Measurements from ENCODE around the gene TAF4B. TPM values are rescaled to one million over a fixed set of nuclear protein-coding genes. Genes with fewer than 3 reads are reported as not detected.
"Not testable (repeated sequence)": the region's sequence is repeated elsewhere in the genome, so short reads cannot be mapped to it uniquely, and the experiment has no call there.

Gene TAF4B
- polyA plus RNA-seq, 1 donor from 2014 or later, result 18.0 TPM

- peaks cover 0 to under 1% (median 0%) of the 10 kb centered on the region in 3 donors for H3K9me3 Mint-ChIP-seq
- H3K36me3 Mint-ChIP-seq, result peaks cover 4% of the 10 kb centered on the region
- H3K27ac Mint-ChIP-seq, result no peak overlapping the region
- no peak overlapping the region for H3K4me3 Mint-ChIP-seq
- H3K27me3 Mint-ChIP-seq, result peaks cover 2% of the 10 kb centered on the region
- peaks cover 0 to 5% (median 2%) of the 10 kb centered on the region in 3 donors for H3K4me1 Mint-ChIP-seq
Observed at GRCh38 chr18:26425148-26425531, 198.9 kb downstream of the TAF4B start.

- no peak overlapping the region for H3K4me3 Mint-ChIP-seq
- peaks cover 4% of the 10 kb centered on the region for H3K27me3 Mint-ChIP-seq
- no peak overlapping the region for H3K27ac Mint-ChIP-seq
- peaks cover 4% of the 10 kb centered on the region for H3K36me3 Mint-ChIP-seq
- peaks cover 0 to 3% (median 2%) of the 10 kb centered on the region in 3 donors for H3K4me1 Mint-ChIP-seq
- peaks cover 2 to 11% (median 5%) of the 10 kb centered on the region in 3 donors for H3K9me3 Mint-ChIP-seq
Observed at GRCh38 chr18:26429535-26430226, 203.4 kb downstream of the TAF4B start.

- Mint-ChIP-seq H3K27ac (no peak overlapping the region), H3K9me3 (peaks cover 2 to 11% (median 9%) of the 10 kb centered on the region in 3 donors), H3K4me3 (no peak overlapping the region), H3K36me3 (no peaks in the 10 kb centered on the region), H3K27me3 (peaks cover 5% of the 10 kb centered on the region), H3K4me1 (peaks cover 0 to 3% (median 2%) of the 10 kb centered on the region in 3 donors)
Observed at GRCh38 chr18:26432651-26433424, 206.6 kb downstream of the TAF4B start.

GRCh38 chr18:26434887-26435286 lies 208.6 kb downstream of the TAF4B start:
- H3K9me3 Mint-ChIP-seq, result peaks cover 2 to 11% (median 9%) of the 10 kb centered on the region in 3 donors
- H3K27me3 Mint-ChIP-seq, result peaks cover 11% of the 10 kb centered on the region
- no peak overlapping the region for H3K4me3 Mint-ChIP-seq
- H3K4me1 Mint-ChIP-seq, result peaks cover 5 to 10% (median 8%) of the 10 kb centered on the region in 3 donors
- no peaks in the 10 kb centered on the region for H3K36me3 Mint-ChIP-seq
- no peak overlapping the region for H3K27ac Mint-ChIP-seq

GRCh38 chr18:26435415-26436095 lies 209.3 kb downstream of the TAF4B start:
- Mint-ChIP-seq H3K36me3 (no peaks in the 10 kb centered on the region), H3K9me3 (peaks cover 2 to 10% (median 5%) of the 10 kb centered on the region in 3 donors), H3K4me3 (peak overlapping the region in 1 of 4 donors; percentile 47), H3K27me3 (peaks cover 10% of the 10 kb centered on the region), H3K4me1 (peaks cover 5 to 10% (median 8%) of the 10 kb centered on the region in 3 donors), H3K27ac (no peak overlapping the region)

GRCh38 chr18:26436176-26437051 lies 210.2 kb downstream of the TAF4B start:
- no peak overlapping the region for H3K4me3 Mint-ChIP-seq
- peaks cover 13% of the 10 kb centered on the region for H3K27me3 Mint-ChIP-seq
- H3K9me3 Mint-ChIP-seq, result peaks cover 2 to 4% (median 2%) of the 10 kb centered on the region in 3 donors
- peaks cover 5 to 10% (median 8%) of the 10 kb centered on the region in 3 donors for H3K4me1 Mint-ChIP-seq
- no peaks in the 10 kb centered on the region for H3K36me3 Mint-ChIP-seq
- H3K27ac Mint-ChIP-seq, result no peak overlapping the region

GRCh38 chr18:26437634-26438033 lies 211.4 kb downstream of the TAF4B start:
- not testable (repeated sequence) for H3K4me1 Mint-ChIP-seq, H3K4me3 Mint-ChIP-seq, H3K36me3 Mint-ChIP-seq, H3K9me3 Mint-ChIP-seq, H3K27ac Mint-ChIP-seq
- H3K27me3 Mint-ChIP-seq, result peaks cover 14% of the 10 kb centered on the region

GRCh38 chr18:26438980-26439379 lies 212.7 kb downstream of the TAF4B start:
- H3K27ac Mint-ChIP-seq, result no peak overlapping the region
- H3K36me3 Mint-ChIP-seq, result no peaks in the 10 kb centered on the region
- peaks cover 15% of the 10 kb centered on the region for H3K27me3 Mint-ChIP-seq
- peak overlapping the region in 1 of 4 donors; percentile 13 for H3K4me3 Mint-ChIP-seq
- H3K9me3 Mint-ChIP-seq, result peaks cover 0 to 4% (median 0%) of the 10 kb centered on the region in 3 donors
- H3K4me1 Mint-ChIP-seq, result peaks cover 5 to 10% (median 8%) of the 10 kb centered on the region in 3 donors

- H3K9me3 Mint-ChIP-seq, result peaks cover 0 to 4% (median 0%) of the 10 kb centered on the region in 3 donors
- peaks cover 16% of the 10 kb centered on the region for H3K27me3 Mint-ChIP-seq
- H3K36me3 Mint-ChIP-seq, result no peaks in the 10 kb centered on the region
- H3K4me3 Mint-ChIP-seq, result no peak overlapping the region
- peaks cover 5 to 10% (median 8%) of the 10 kb centered on the region in 3 donors for H3K4me1 Mint-ChIP-seq
- no peak overlapping the region for H3K27ac Mint-ChIP-seq
Observed at GRCh38 chr18:26439537-26439936, 213.3 kb downstream of the TAF4B start.

GRCh38 chr18:26440644-26441043 lies 214.4 kb downstream of the TAF4B start:
- H3K9me3 Mint-ChIP-seq, result peaks cover 0 to 4% (median 0%) of the 10 kb centered on the region in 3 donors
- H3K27me3 Mint-ChIP-seq, result peaks cover 19% of the 10 kb centered on the region
- no peaks in the 10 kb centered on the region for H3K36me3 Mint-ChIP-seq

More at GRCh38 chr18:26440644-26441043, 214.4 kb downstream of the TAF4B start:
- H3K4me1 Mint-ChIP-seq, result peaks cover 5 to 10% (median 8%) of the 10 kb centered on the region in 3 donors
- no peak overlapping the region for H3K27ac Mint-ChIP-seq
- no peak overlapping the region for H3K4me3 Mint-ChIP-seq

Other genes starting within 250 kb of the TAF4B start
- gene SS18, start 135.8 kb upstream of the TAF4B start, polyA plus RNA-seq, result 30.9 TPM
- 4.1 TPM for gene PSMA8, start 92.6 kb upstream of the TAF4B start, polyA plus RNA-seq